Stimulated activated CD8-positive, alpha-beta memory T cell treated with anti-CD3 and anti-CD28 coated beads, Interleukin-2, amount 100 ng/mL, for 1 hour (primary cell): ENCODE results near the gene LRSAM1.

Experiments used
- DNase-seq, 2 donors: peaks; one replicate each; pipeline ENCODE4 v3.0.0-alpha.2; 2020; ENCODE audit warnings: low read depth in 2 of 2

LRSAM1 gene

GRCh38 chr9:127516835-127517607 lies 65.7 kb downstream of the LRSAM1 start:
- DNase-seq = no peak

GRCh38 chr9:127517620-127518019 lies 66.3 kb downstream of the LRSAM1 start:
- no peak for DNase-seq

GRCh38 chr9:127518091-127518856 lies 67.0 kb downstream of the LRSAM1 start:
- DNase-seq = no peak

GRCh38 chr9:127519301-127520166 lies 68.2 kb downstream of the LRSAM1 start:
- no peak for DNase-seq

GRCh38 chr9:127520941-127521918 lies 69.9 kb downstream of the LRSAM1 start:
- no peak for DNase-seq

GRCh38 chr9:127521919-127522304 lies 70.6 kb downstream of the LRSAM1 start:
- DNase-seq = no peak

- no peak for DNase-seq
Observed at GRCh38 chr9:127522727-127523126, 71.4 kb downstream of the LRSAM1 start.

GRCh38 chr9:127523312-127523851 lies 72.1 kb downstream of the LRSAM1 start:
- no peak for DNase-seq

GRCh38 chr9:127524373-127524772 lies 73.1 kb downstream of the LRSAM1 start:
- no peak for DNase-seq

GRCh38 chr9:127525401-127526188 lies 74.3 kb downstream of the LRSAM1 start:
- no peak for DNase-seq

- no peak for DNase-seq
Observed at GRCh38 chr9:127526655-127527559, 75.6 kb downstream of the LRSAM1 start.

- no peak for DNase-seq
Observed at GRCh38 chr9:127527560-127528268, 76.4 kb downstream of the LRSAM1 start.

- DNase-seq = no peak
Observed at GRCh38 chr9:127528422-127529251, 77.3 kb downstream of the LRSAM1 start.

- DNase-seq = no peak
Observed at GRCh38 chr9:127529671-127530070, 78.4 kb downstream of the LRSAM1 start.

GRCh38 chr9:127530206-127530941 lies 79.1 kb downstream of the LRSAM1 start:
- DNase-seq = no peak

- no peak for DNase-seq
Observed at GRCh38 chr9:127531676-127532075, 80.4 kb downstream of the LRSAM1 start.
